Measurements from ENCODE around the gene THY1.
"Not testable (repeated sequence)": the region's sequence is repeated elsewhere in the genome, so short reads cannot be mapped to it uniquely, and the experiment has no call there.

THY1 gene

DNA sequence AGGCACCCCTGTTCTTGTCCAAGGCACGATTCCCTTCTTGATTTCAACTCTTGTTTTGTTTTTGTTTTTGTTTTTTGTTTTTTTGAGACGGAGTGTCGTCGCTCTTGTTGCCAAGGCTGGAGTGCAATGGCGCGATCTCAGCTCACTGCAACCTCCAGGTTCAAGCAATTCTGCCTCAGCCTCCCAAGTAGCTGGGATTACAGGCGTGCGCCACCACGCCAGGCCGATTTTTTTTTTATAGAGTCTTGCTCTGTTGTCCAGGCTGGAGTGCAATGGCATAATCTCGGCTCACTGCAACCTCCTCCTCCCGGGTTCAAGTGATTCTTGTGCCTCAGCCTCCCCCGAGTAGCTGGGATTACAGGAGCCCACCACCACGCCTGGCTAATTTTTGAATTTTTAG lies 40.5 kb downstream of the THY1 start:
- DNase-seq (ENCODE audit: low read depth in 2 of 2) = not testable (repeated sequence)

DNA sequence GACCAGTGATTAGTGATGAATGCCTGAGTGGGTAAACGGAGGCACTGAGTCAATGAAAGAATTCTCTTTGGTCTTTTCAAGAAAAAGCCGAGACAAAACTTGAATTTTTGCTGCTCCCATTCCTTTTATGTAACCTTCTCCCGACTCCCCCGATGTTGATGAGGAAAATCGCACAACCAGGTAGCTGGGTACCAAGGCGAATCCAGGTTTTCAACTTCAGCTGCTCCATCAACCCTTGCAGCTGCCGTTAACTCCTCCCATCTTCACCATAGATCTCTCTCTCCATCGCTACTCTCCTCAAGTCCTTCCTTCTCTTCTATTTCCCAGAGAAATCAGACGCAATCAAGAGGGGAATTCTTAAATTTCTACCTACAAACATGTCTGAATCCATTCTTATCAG lies 40.9 kb downstream of the THY1 start:
- DNase-seq (ENCODE audit: low read depth in 2 of 2) = no peak

- DNase-seq (ENCODE audit: low read depth in 2 of 2) = peak; percentile 91 to 96
Measured at GRCh38 chr11:119381181-119381988, 41.6 kb downstream of the THY1 start, which contains the start of gene USP2. Gene USP2, minus strand, starts transcription at chr11:119381690. Its CDS starts 8,210 bp downstream, at chr11:119373480.

DNA sequence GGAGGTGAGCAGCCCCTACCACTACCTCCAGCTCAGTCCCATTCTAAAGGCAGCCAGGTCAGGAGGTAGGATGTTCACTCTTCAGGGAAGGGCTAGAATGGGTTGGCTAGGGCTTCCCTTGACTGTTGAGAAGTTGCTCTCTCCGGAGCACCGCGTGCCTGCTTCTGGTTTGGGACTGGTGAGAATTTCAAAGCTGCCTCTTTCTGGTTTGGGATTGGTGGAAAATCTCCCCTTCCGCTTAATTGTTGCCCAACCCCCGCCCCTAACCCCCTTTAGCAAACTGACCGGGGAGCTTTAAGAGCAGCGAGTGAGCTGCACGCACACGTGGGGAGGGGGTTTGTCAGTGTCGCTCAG lies 42.2 kb downstream of the THY1 start:
- no peak for DNase-seq (ENCODE audit: low read depth in 2 of 2)

- no peak for DNase-seq (ENCODE audit: low read depth in 2 of 2)
Measured at GRCh38 chr11:119380160-119380826, 42.7 kb downstream of the THY1 start.

- DNase-seq (ENCODE audit: low read depth in 2 of 2) = no peak
Measured at GRCh38 chr11:119378851-119379465, 44.0 kb downstream of the THY1 start.

DNA sequence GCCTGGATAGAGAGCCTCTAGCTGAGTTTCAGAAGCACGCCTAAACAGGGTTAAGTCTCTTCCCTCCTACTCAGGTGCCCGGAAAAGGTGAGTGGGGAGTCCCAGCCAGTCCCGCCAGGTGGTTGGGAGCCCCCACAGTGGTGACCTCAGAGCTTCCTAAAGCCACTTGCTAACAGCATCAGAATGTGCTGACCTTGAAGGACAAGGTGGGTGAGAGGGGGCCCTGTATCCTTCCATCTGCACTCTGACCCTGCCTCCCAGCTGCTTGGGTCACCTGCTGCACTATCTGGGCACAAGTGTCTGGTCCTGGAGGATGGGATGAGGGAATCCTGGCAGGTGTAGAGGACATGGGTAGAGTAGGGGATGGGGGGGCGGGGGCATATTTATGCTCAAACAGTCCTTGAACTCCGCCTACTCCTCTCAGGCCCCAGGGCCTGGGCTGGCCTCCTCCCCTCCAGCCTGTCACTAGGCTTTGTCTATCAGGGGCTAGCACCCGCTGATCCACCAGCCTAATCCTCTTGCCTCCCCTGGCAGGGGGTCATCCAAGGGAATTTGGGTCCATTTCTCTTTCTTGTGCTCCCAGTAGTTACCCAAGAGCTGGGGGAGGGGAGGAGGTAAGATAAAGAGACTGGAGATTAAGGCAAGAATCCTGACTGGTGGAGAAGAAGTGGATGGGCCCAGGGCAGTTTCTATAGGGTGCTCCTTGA lies 44.9 kb downstream of the THY1 start:
- no peak for DNase-seq (ENCODE audit: low read depth in 2 of 2)

- no peak for DNase-seq (ENCODE audit: low read depth in 2 of 2)
Measured at GRCh38 chr11:119377112-119377901, 45.7 kb downstream of the THY1 start.

- DNase-seq (ENCODE audit: low read depth in 2 of 2) = no peak
Measured at GRCh38 chr11:119376197-119376847, 46.6 kb downstream of the THY1 start.

- no peak for DNase-seq (ENCODE audit: low read depth in 2 of 2)
Measured at GRCh38 chr11:119375337-119376196, 47.4 kb downstream of the THY1 start.

DNA sequence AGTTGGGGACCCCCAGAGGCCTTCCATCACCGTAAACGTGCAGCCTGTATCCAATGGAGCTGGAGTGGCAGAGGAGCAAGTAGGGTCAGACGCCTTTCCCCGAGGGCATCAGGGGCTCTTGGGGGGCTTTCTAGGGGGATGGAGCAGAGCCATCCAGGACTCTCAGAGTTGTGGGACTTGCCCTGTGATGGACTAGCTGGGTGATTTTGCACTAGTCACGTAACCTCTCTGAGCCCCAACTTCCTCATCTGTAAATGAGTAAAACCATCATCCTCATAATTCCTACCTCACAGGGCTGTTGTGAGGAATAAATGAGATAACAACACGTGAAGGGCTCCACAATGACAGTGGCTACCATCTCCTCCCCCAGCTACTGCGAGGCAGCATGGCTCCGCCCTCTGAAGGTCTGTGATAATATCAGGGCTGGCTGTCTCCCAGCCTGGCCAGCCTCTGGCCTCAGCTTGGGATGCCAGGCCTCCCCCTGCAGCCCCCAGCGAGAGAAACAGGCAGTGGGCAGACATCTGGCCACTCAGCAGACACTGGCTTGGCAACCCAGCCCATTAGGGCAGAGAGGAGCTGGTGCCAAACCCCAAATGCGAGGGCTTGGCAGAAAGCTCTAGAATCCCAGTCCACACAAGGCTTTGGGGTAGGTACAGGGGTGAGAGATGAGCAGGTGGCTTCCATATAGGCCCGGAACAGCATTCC lies 48.2 kb downstream of the THY1 start:
- no peak for DNase-seq (ENCODE audit: low read depth in 2 of 2)

DNA sequence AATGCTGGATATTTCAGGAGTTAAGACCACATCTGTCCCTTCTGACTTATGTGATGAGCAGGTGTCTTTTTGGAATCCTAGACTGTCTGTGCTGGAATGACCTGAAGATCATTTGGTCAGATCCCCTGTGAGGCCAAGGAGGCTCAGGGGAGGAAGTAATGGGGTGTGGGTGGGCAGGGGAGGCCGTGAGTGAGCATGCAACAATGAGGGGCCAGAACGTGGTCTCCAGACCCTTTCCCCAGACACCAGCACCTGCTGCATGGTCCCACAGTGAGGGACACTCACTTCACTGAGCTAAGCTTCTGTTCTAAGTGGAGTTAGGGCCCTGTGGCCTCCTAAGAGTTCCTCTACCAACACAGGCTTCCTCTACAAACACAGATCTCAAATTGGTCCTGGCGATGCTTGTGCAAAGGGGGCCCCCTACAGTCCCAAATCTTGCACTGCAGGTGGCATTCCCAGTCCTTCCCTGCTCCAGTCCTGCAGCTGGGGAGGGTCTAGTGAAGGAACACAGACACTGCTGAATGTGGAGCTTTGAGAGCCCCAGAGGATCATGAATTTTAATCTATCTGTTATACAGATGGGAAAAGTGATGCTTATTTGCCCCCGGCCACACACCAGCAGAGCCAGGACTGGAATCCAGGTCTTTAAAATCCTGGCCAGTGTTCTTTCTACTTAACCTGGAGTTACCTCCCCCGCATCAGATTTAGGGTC lies 48.9 kb downstream of the THY1 start:
- DNase-seq (ENCODE audit: low read depth in 2 of 2) = peak in 1 of 2 experiments; percentile 37

- no peak for DNase-seq (ENCODE audit: low read depth in 2 of 2)
Measured at GRCh38 chr11:119373059-119373920, 49.7 kb downstream of the THY1 start.

DNA sequence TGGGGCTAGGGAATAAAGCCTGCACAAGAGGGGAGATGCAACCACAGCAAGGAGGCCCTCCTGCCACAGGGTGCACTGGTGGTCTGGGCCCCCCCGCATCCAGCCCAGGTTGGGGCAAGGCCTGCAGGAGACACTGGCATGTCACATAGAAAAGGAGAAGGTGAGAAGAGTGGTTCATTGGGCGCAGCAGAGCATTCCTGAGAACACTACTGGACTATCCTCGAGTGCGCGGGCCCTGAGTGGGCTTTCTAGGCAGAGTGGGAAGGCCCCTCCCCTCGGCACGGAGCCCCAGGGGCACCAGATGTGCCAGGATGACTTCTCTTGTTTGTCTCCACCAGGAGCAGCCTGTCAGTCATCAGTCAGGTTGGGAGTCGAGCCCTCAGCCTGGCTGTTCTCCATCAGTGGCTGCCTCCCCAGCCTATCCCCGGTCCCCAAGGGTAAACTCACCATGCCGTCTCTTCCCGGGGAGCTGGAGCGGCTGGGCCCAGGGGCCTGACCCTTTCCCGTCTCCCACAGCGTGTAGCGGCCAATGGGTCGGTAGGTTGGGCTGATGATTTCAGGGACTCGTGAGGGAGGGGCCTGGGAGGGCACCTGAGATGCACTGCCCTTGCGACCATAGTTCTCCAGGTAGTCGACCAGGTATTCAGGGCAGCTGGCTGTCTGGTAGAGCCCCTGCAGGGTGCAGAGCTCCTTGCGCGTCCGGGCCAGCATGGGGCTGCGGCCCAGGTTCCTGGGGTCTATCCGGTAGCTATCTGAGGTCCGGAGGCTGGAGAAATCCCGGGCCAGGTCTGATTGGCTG lies 50.5 kb downstream of the THY1 start:
- no peak for DNase-seq (ENCODE audit: low read depth in 2 of 2)

DNA sequence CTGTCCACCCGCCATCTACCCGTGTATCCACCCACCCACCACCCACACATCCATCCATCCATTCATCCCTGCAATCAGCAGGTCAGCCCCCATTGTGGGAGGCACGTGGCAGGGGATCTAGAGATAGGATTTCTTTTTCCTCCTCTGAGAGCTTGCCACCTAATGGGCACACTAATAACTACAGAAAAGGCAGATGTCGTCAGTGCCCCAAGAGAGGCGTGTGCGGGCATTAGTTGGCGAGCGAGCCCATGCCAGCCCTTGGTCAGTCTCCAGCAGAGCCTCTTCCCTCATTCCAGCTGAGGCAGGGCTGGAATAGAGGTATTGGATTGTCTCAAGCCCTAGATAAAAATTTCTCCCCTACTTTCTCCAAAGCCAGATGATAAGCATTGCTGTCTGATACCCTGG lies 51.2 kb downstream of the THY1 start:
- DNase-seq (ENCODE audit: low read depth in 2 of 2) = no peak

GRCh38 chr11:119371067-119371601 lies 51.8 kb downstream of the THY1 start:
- no peak for DNase-seq (ENCODE audit: low read depth in 2 of 2)

Measured in stimulated activated CD4-positive, alpha-beta T cell treated with anti-CD3 and anti-CD28 coated beads, Interleukin-12 subunit alpha, Interleukin-12 subunit beta, amount 100 ng/mL, for 24 hours (primary cell).